NT2/D1 (cell line): ENCODE data around the gene RDH13.

Source experiments
- SUZ12 ChIP-seq: IDR thresholded peaks from 2 replicates; pipeline ENCODE4 v1.6.1; 2011; ENCODE audit not compliant: insufficient read length, insufficient read depth; ENCODE audit errors: extremely low read depth
- YY1 ChIP-seq: IDR thresholded peaks from 2 replicates; pipeline ENCODE4 v1.6.1; 2011; ENCODE audit not compliant: insufficient read length, insufficient read depth

DNA sequence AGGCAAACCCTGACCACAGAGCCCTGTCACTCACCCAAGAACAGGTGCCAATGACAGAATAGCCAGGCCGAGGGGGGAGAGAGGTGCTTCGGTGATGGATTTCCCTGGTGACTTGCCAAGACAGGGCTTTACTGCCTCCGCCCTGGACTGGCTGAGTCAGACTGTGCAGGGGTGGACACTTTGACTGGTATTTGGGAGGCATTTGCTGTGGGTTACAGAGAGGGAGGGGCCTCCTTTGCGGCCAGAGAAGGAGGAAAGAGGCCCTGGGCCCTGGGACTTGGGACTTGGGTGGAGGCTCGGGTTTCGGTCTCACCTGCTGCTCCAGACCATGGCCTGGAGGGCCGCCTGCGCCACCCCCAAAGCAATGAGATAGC is 8.2 kb upstream of the RDH13 start:
- no peak for TF ChIP-seq SUZ12
- TF ChIP-seq YY1, result no peak
